ENCODE results near the gene GABRR1.

GABRR1 gene

GRCh38 chr6:89214197-89214596, 3.0 kb downstream of the GABRR1 start:
- no peak for DNase-seq

- no peak for DNase-seq
Observed at GRCh38 chr6:89212472-89212871, 4.7 kb downstream of the GABRR1 start.

- DNase-seq, result no peak
Observed at GRCh38 chr6:89209457-89209856, 7.7 kb downstream of the GABRR1 start.

GRCh38 chr6:89208551-89208950, 8.6 kb downstream of the GABRR1 start:
- DNase-seq, result no peak

GRCh38 chr6:89205819-89206218, 11.3 kb downstream of the GABRR1 start:
- no peak for DNase-seq

- DNase-seq, result no peak
Observed at GRCh38 chr6:89204096-89204495, 13.1 kb downstream of the GABRR1 start.

- DNase-seq, result no peak
Observed at GRCh38 chr6:89200706-89201215, 16.4 kb downstream of the GABRR1 start.

GRCh38 chr6:89199579-89199978, 17.6 kb downstream of the GABRR1 start:
- DNase-seq, result no peak

- no peak for DNase-seq
Observed at GRCh38 chr6:89198235-89198634, 18.9 kb downstream of the GABRR1 start.

- no peak for DNase-seq
Observed at GRCh38 chr6:89197141-89197540, 20.0 kb downstream of the GABRR1 start.

GRCh38 chr6:89194559-89194958, 22.6 kb downstream of the GABRR1 start:
- DNase-seq, result no peak

GRCh38 chr6:89190741-89191140, 26.4 kb downstream of the GABRR1 start:
- no peak for DNase-seq

GRCh38 chr6:89187504-89187903, 29.7 kb downstream of the GABRR1 start:
- no peak for DNase-seq

GRCh38 chr6:89186762-89187161, 30.4 kb downstream of the GABRR1 start:
- DNase-seq, result no peak

- DNase-seq, result no peak
Observed at GRCh38 chr6:89184344-89184743, 32.8 kb downstream of the GABRR1 start.

- DNase-seq, result no peak
Observed at GRCh38 chr6:89183294-89183693, 33.9 kb downstream of the GABRR1 start.

GRCh38 chr6:89180971-89181370, 36.2 kb downstream of the GABRR1 start:
- no peak for DNase-seq

- no peak for DNase-seq
Observed at GRCh38 chr6:89180112-89180511, 37.0 kb downstream of the GABRR1 start.

GRCh38 chr6:89173634-89174033, 43.5 kb downstream of the GABRR1 start:
- no peak for DNase-seq

- DNase-seq, result no peak
Observed at GRCh38 chr6:89172131-89172530, 45.0 kb downstream of the GABRR1 start.

GRCh38 chr6:89162047-89162371, 55.1 kb downstream of the GABRR1 start:
- DNase-seq, result no peak

GRCh38 chr6:89161326-89162046, 55.7 kb downstream of the GABRR1 start:
- DNase-seq, result no peak

- no peak for DNase-seq
Observed at GRCh38 chr6:89160331-89161092, 56.6 kb downstream of the GABRR1 start.

- no peak for DNase-seq
Observed at GRCh38 chr6:89154131-89154530, 63.0 kb downstream of the GABRR1 start.

Measured in activated CD4-positive, alpha-beta T cell treated with anti-CD3 and anti-CD28 coated beads for 1 hour (primary cell).